Omental fat pad (tissue), 4 donors: ENCODE data around the gene PHACTR3. TPM values are rescaled to one million over a fixed set of nuclear protein-coding genes. Genes with fewer than 3 reads are reported as not detected.

Experiments
- ATAC-seq: fragments of 150-250 bp; one replicate; pipeline ENCODE4 v1.9.1; 2016; ENCODE audit warnings: mild to moderate bottlenecking, moderate library complexity; ENCODE audit not compliant: low FRiP score
- DNase-seq: peaks from one replicate; pipeline ENCODE4 v3.0.0-alpha.2; 2019; ENCODE audit warnings: low spot score
- total RNA-seq, 4 donors: library from RNA; depleted of rRNA; stranded (reverse); fragments of >200 nt; gene quantifications; one replicate each; pipeline ENCODE4 v1.1.0, GENCODE V29; 2016
- TF ChIP-seq, protein P1 (sequence below), 3 donors: fragments of 450-650 bp; IDR thresholded peaks; one replicate each; pipeline ENCODE4 v1.5.1; 2016 to 2017; ENCODE audit warnings: antibody characterized with exemption in 3 of 3, mild to moderate bottlenecking in 3 of 3, moderate library complexity in 2 of 3

Gene PHACTR3
- total RNA-seq, 4 donors from 2014 or later: 0.19 to 10.6 (median 1.4) TPM; not detected in 1

DNA sequence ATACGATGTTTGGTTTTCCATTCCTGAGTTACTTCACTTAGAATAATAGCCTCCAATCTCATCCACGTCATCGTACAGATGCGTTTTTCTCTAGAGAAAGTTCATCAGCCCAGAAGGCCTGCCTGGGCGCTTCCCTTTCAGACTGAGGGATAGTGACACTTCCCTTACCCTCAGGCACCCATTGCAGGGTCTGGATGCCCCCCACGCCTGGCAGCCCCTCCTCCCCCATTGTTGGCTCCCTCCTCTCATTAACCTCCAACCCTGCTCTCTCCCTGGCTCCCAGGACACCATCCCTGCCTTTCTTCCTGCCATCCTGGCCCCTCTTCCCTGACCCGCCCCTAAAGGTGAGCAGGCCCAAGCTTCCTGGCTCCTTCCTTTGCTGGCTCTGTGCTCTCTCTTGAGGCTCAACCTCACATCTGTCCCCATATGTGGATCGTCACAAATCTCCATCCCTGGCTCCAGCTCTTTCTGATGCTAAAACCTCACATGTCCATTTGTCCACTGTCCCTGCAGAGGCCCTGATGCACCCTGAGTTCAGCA lies 183.9 kb downstream of the PHACTR3 start:
- DNase-seq: no peak
- TF ChIP-seq, protein P1, sequence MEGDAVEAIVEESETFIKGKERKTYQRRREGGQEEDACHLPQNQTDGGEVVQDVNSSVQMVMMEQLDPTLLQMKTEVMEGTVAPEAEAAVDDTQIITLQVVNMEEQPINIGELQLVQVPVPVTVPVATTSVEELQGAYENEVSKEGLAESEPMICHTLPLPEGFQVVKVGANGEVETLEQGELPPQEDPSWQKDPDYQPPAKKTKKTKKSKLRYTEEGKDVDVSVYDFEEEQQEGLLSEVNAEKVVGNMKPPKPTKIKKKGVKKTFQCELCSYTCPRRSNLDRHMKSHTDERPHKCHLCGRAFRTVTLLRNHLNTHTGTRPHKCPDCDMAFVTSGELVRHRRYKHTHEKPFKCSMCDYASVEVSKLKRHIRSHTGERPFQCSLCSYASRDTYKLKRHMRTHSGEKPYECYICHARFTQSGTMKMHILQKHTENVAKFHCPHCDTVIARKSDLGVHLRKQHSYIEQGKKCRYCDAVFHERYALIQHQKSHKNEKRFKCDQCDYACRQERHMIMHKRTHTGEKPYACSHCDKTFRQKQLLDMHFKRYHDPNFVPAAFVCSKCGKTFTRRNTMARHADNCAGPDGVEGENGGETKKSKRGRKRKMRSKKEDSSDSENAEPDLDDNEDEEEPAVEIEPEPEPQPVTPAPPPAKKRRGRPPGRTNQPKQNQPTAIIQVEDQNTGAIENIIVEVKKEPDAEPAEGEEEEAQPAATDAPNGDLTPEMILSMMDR (IDR thresholded peaks at IDR 0.05): no peak
- no peak for ATAC-seq

DNA sequence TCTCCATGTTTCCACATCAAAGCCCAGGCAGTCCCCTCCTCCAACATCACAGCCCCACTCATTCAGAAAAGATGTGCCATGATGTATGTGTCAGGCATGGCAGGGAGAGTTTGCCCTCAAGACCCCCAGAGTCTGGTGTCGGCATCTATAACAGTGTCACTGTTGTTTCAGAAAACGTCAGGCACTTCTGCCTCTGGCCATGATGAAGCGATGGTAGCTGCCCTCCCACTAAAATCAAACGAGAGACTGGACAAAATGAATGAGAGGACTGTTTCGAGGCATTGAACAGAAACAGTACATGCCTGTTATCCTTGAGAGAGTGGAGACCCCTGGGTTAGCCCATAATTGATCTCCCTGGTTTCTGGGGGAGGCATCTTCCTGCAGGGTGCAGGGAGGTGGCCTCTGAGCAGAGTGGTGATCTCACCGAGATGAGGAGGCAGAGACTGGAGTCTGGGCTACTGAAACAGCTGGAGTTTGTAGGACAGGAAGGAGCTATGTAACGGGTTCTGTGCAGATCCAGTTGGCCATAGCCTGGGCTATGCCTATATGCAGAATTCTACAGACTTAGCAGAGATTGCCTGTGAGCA lies 184.6 kb downstream of the PHACTR3 start:
- DNase-seq (no peak), ATAC-seq (no peak)
- TF ChIP-seq, protein P1 (IDR thresholded peaks at IDR 0.05): no peak

- TF ChIP-seq, protein P1 (IDR thresholded peaks at IDR 0.05): no peak
- no peak for DNase-seq
- ATAC-seq: no peak
Measured at GRCh38 chr20:59789686-59790085, 185.3 kb downstream of the PHACTR3 start.

GRCh38 chr20:59790346-59790745 lies 186.0 kb downstream of the PHACTR3 start:
- ATAC-seq (no peak), DNase-seq (no peak)
- TF ChIP-seq, protein P1 (IDR thresholded peaks at IDR 0.05): no peak

- ATAC-seq (no peak), DNase-seq (no peak)
- TF ChIP-seq, protein P1 (IDR thresholded peaks at IDR 0.05): no peak
Measured at GRCh38 chr20:59792300-59792699, 188.0 kb downstream of the PHACTR3 start.

- DNase-seq (no peak), ATAC-seq (no peak)
- TF ChIP-seq, protein P1 (IDR thresholded peaks at IDR 0.05): no peak
Measured at GRCh38 chr20:59794555-59794954, 190.2 kb downstream of the PHACTR3 start.

DNA sequence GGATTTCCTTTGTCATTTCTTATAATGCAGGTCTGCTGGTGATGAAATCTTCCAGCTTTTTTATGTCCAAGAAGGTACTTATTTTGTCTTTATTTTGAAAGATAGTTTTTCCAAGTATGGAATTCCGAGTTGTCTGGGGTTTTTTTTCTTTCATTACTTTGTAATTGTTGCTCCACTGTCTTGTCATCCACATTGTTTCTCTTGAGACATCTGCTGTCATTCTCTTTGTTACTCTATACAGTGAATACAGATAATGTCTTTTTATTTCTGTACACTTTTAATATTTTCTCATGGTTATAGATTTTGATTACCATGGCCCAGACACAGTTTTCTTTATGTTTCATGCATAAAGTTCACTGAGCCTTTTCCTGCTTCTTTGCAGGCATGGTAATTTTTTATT lies 196.0 kb downstream of the PHACTR3 start:
- no peak for DNase-seq
- ATAC-seq: no peak
- TF ChIP-seq, protein P1 (IDR thresholded peaks at IDR 0.05): no peak
